IPS-NIHi7 (cell line): ENCODE results near the gene TNS3.

ENCODE experiments used
- DNase-seq: peaks from one replicate; pipeline ENCODE4 v3.0.0; 2012; ENCODE audit warnings: mixed read lengths; ENCODE audit errors: extremely low spot score

TNS3 gene

GRCh38 chr7:47258798-47259197 is 323.1 kb downstream of the TNS3 start:
- DNase-seq: no peak

GRCh38 chr7:47256016-47256415 is 325.9 kb downstream of the TNS3 start:
- no peak for DNase-seq

GRCh38 chr7:47255441-47255840 is 326.5 kb downstream of the TNS3 start:
- DNase-seq: no peak

- no peak for DNase-seq
These were observed 326.9 kb downstream of the TNS3 start for GRCh38 chr7:47255007-47255406.

- peak; percentile 93 for DNase-seq
These were observed 327.6 kb downstream of the TNS3 start for GRCh38 chr7:47254081-47254977.

- peak; percentile 60 for DNase-seq
These were observed 328.2 kb downstream of the TNS3 start for GRCh38 chr7:47253650-47254080.

GRCh38 chr7:47252675-47253074 is 329.2 kb downstream of the TNS3 start:
- DNase-seq: no peak

- no peak for DNase-seq
These were observed 332.6 kb downstream of the TNS3 start for GRCh38 chr7:47249361-47249760.

GRCh38 chr7:47248797-47249196 is 333.1 kb downstream of the TNS3 start:
- peak; percentile 3 for DNase-seq

GRCh38 chr7:47247132-47247531 is 334.8 kb downstream of the TNS3 start:
- DNase-seq: peak; percentile 4

GRCh38 chr7:47244692-47245091 is 337.2 kb downstream of the TNS3 start:
- no peak for DNase-seq

GRCh38 chr7:47241112-47242065 is 340.5 kb downstream of the TNS3 start:
- DNase-seq: no peak

- DNase-seq: no peak
These were observed 341.9 kb downstream of the TNS3 start for GRCh38 chr7:47239931-47240421.

- no peak for DNase-seq
These were observed 342.9 kb downstream of the TNS3 start for GRCh38 chr7:47239034-47239433.

GRCh38 chr7:47236480-47237129 is 345.3 kb downstream of the TNS3 start:
- no peak for DNase-seq

- no peak for DNase-seq
These were observed 347.9 kb downstream of the TNS3 start for GRCh38 chr7:47233996-47234395.

GRCh38 chr7:47232751-47233412 is 349.0 kb downstream of the TNS3 start:
- no peak for DNase-seq

- DNase-seq: no peak
These were observed 350.3 kb downstream of the TNS3 start for GRCh38 chr7:47231627-47232026.

GRCh38 chr7:47231032-47231431 is 350.9 kb downstream of the TNS3 start:
- no peak for DNase-seq

GRCh38 chr7:47228386-47229014 is 353.4 kb downstream of the TNS3 start:
- DNase-seq: peak; percentile 59

- no peak for DNase-seq
These were observed 354.1 kb downstream of the TNS3 start for GRCh38 chr7:47227762-47228177.
